ENCODE results near the gene SCD.
A peak's percentile ranks its signal among the peaks of the same experiment; 100 is the strongest.
"Not testable (repeated sequence)": the region's sequence is repeated elsewhere in the genome, so short reads cannot be mapped to it uniquely, and the experiment has no call there.

The SCD gene

GRCh38 chr10:100346765-100347567 is at the start of gene SCD:
TSS of gene SCD (plus strand) at chr10:100347233. CDS start at chr10:100347505, 272 bp downstream.
- DNase-seq: peak; percentile 94 to 95 (median 94)

GRCh38 chr10:100297242-100297641 is 49.8 kb upstream of the SCD start:
- no peak for DNase-seq

GRCh38 chr10:100301123-100301522 is 45.9 kb upstream of the SCD start:
- not testable (repeated sequence) for DNase-seq

- peak; percentile 43 to 62 (median 52) for DNase-seq
Measured at GRCh38 chr10:100303724-100304319, 43.2 kb upstream of the SCD start.

DNA sequence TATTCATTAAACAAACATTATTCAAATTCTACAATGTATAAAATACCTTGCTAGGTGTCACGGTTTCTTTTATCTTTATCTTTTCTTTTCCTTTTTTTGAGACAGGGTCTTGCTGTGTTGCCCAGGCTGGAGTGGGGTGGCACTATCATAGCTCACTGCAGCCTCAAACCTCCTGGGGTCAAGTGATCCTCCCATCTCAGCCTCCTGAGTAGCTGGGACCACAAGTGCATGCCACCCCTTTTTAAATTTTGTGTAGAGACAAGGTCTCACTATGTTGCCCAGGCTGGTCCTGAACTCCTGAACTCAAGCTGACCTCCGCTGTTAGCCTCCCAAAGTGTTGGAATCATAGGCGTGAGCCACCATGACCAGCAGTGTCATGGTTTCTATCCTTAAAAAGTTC is 42.6 kb upstream of the SCD start:
- no peak for DNase-seq

DNA sequence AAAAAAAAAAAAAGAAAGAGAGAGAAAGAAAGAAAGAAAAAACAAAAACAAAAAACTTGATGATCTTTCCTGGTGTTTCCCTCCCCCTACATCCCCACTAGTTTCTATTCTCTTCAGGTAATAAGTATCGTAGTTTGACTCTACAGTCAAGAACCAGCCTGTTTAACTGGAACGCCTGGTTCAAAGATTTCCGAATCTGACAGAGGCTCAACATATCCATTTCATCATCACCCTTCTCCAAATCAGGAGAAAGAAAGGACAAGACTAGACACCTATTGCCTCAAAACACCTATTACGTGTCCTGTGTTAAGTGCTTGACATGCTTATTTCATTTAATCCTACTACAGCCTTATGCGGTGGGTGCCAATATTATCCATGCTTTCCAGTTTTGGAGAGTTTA is 40.2 kb upstream of the SCD start:
- DNase-seq: no peak

- DNase-seq: peak; percentile 75 to 81 (median 77)
Measured at GRCh38 chr10:100307684-100308083, 39.3 kb upstream of the SCD start.

- DNase-seq: no peak
Measured at GRCh38 chr10:100311298-100311697, 35.7 kb upstream of the SCD start.

GRCh38 chr10:100315615-100316014 is 31.4 kb upstream of the SCD start:
- DNase-seq: no peak

DNA sequence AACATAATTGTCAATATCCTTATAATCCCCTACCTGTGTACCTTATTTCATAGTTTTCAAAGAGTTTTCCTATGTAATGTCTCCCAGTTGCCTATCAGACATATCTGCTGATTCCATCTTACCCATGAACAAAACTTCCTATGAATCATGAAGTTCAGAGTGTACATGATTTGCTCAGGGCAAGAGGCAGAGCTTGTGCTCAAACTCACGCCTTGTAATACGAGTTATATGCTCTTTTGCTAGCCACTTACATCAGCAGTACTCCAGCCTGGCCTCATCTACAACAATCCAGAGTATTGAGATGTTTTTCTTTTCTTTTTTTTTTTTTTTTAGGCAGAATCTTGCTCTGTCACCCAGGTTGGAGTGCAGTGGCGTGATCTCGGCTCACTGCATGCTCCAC is 28.8 kb upstream of the SCD start:
- DNase-seq: no peak

- DNase-seq: no peak
Measured at GRCh38 chr10:100319707-100320402, 27.2 kb upstream of the SCD start.

DNA sequence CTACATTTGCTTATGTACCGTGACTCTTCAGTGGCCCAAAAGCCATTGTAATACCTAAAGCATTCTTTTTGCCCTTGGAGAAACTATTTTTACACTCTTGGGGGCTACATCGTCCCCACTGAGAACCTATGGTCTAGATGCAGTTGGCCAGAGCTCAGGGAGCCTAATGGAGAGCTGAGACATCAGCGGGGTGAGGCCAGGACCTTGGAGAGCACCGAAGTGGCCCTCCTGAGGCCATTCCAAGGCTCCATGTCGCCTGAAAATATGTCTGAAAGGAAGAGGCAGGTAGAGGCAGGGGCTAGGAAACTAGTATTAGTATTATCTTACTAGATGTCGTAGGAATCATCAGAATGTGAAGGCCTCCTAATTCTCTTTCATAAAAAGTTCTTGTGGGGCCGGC is 21.9 kb upstream of the SCD start:
- no peak for DNase-seq

GRCh38 chr10:100327007-100327717 is 19.9 kb upstream of the SCD start:
- DNase-seq: peak; percentile 81 to 87 (median 85)

DNA sequence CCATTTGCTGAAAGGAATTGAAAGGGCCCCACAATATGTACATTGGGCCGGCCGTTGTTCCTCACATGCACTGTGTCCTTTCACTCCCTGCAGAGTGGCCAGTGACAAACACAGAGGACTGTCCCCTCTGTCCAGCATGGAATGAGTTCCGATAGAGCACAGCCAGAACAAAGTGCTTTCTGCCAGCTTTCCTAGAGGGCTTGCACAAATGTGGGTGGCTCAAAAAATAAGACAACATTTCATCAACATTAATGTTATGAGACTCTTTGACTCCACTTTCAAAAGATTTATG is 19.4 kb upstream of the SCD start:
- no peak for DNase-seq

DNA sequence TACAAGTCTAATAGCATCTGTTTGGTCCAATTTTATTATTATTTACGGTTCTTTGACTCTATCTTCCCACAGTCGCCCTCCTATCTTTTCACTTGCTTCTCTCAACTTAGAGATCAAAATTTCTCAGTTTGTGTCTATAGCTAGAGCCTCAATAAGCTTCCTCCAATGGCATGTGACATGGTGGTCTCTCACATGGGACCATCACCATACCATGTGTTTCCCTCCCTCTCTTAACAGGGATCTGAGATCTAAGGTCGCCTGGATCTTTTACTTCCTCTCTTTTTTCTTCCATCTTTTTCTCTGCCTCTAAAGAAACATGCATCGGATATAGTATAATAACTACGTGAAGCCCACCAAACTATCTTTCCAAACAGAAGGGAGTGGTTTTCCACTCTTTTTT is 18.8 kb upstream of the SCD start:
- no peak for DNase-seq

GRCh38 chr10:100330079-100330478 is 17.0 kb upstream of the SCD start, which contains the start of gene PKD2L1:
TSS of gene PKD2L1 (minus strand) at chr10:100330228. CDS start at chr10:100330103, 125 bp downstream.
- DNase-seq: no peak

DNA sequence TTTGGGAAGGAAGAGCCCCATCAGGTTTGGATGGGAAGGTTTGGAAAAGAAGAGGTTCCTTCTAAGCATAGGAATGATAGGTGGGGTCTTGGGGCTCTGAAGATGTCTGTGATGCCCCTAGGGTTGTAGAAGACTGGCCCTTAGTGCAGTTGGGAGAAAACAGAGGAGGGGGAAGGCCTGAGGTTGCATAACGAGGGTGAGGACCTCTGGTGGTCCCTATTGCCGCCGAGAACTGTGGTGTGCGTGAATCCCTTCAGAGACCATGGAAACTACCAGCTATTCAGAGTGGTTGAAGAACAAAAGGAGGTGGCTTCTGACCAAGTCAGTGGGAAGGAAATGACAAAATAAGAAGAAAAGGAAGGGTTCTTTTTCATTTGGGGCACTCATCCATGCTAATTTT is 13.9 kb upstream of the SCD start:
- DNase-seq: no peak

GRCh38 chr10:100333661-100334440 is 13.2 kb upstream of the SCD start:
- peak; percentile 32 to 49 (median 43) for DNase-seq

- DNase-seq: no peak
Measured at GRCh38 chr10:100334762-100335161, 12.3 kb upstream of the SCD start.

- DNase-seq: peak; percentile 79 to 85 (median 81)
Measured at GRCh38 chr10:100338434-100339036, 8.5 kb upstream of the SCD start.

- DNase-seq: peak; percentile 37 to 45 (median 42)
Measured at GRCh38 chr10:100339236-100339635, 7.8 kb upstream of the SCD start.
